Measurements from ENCODE around the gene TSPAN13. TPM values are rescaled to one million over a fixed set of nuclear protein-coding genes. Genes with fewer than 3 reads are reported as not detected.

The TSPAN13 gene
- total RNA-seq, 1 donor from 2014 or later, result 81.1 TPM

DNA sequence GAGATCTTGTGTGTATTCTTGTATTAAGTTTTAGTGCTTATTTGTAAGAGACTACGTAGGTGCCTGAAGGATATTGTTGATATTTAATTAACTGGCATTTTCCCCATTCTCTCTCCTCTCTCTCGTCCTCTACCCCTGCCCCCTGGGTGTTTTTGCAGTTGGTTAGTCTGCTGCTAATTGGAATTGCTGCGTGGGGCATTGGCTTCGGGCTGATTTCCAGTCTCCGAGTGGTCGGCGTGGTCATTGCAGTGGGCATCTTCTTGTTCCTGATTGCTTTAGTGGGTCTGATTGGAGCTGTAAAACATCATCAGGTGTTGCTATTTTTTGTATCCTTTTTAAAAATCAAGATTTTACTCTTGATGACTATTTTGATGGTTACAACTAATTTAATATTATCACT lies 22.5 kb downstream of the TSPAN13 start:
- H3K4me1 Mint-ChIP-seq (ENCODE audit: low read depth, unreplicated experiment), result peaks cover 13% of the 10 kb centered on the region
- H3K27me3 Mint-ChIP-seq (ENCODE audit: unreplicated experiment), result no peaks in the 10 kb centered on the region
- TF ChIP-seq, protein P1, sequence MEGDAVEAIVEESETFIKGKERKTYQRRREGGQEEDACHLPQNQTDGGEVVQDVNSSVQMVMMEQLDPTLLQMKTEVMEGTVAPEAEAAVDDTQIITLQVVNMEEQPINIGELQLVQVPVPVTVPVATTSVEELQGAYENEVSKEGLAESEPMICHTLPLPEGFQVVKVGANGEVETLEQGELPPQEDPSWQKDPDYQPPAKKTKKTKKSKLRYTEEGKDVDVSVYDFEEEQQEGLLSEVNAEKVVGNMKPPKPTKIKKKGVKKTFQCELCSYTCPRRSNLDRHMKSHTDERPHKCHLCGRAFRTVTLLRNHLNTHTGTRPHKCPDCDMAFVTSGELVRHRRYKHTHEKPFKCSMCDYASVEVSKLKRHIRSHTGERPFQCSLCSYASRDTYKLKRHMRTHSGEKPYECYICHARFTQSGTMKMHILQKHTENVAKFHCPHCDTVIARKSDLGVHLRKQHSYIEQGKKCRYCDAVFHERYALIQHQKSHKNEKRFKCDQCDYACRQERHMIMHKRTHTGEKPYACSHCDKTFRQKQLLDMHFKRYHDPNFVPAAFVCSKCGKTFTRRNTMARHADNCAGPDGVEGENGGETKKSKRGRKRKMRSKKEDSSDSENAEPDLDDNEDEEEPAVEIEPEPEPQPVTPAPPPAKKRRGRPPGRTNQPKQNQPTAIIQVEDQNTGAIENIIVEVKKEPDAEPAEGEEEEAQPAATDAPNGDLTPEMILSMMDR (IDR thresholded peaks at IDR 0.05; ENCODE audit: partially characterized antibody, unreplicated experiment), result no peak
- no peak overlapping the region for H3K27ac Mint-ChIP-seq (ENCODE audit: unreplicated experiment)
- DNase-seq, result peak; percentile 54
- peak overlapping the region; percentile 18 for H3K4me3 Mint-ChIP-seq (ENCODE audit: unreplicated experiment)
- no peaks in the 10 kb centered on the region for H3K9me3 Mint-ChIP-seq (ENCODE audit: unreplicated experiment)
- no peaks in the 10 kb centered on the region for H3K36me3 Mint-ChIP-seq (ENCODE audit: unreplicated experiment)

DNA sequence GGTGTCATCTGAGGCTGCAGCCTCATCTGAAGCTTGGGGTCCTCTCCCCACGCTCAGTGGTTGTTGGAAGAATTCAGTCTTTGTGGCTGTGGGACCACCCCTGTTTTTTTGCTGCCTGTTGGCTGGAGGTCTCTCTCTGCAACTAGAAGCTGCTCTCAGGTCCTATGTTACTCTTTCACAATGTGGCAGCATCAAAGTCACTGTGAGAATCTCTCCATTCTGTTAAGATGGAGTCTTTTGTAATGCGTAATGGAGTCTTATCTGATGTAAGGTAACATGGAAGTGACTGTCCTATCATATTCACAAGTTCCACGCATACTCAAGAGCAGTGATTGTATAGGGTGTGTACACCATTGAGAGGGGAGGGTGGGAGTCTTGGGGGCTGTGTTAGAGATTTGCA lies 24.9 kb downstream of the TSPAN13 start:
- Mint-ChIP-seq H3K4me3 (ENCODE audit: unreplicated experiment) (no peak overlapping the region), H3K36me3 (ENCODE audit: unreplicated experiment) (no peaks in the 10 kb centered on the region), H3K27ac (ENCODE audit: unreplicated experiment) (no peak overlapping the region), H3K27me3 (ENCODE audit: unreplicated experiment) (no peaks in the 10 kb centered on the region), H3K4me1 (ENCODE audit: low read depth, unreplicated experiment) (peaks cover 10% of the 10 kb centered on the region), H3K9me3 (ENCODE audit: unreplicated experiment) (no peaks in the 10 kb centered on the region)
- DNase-seq, result no peak
- TF ChIP-seq, protein P1 (IDR thresholded peaks at IDR 0.05; ENCODE audit: partially characterized antibody, unreplicated experiment), result no peak

DNA sequence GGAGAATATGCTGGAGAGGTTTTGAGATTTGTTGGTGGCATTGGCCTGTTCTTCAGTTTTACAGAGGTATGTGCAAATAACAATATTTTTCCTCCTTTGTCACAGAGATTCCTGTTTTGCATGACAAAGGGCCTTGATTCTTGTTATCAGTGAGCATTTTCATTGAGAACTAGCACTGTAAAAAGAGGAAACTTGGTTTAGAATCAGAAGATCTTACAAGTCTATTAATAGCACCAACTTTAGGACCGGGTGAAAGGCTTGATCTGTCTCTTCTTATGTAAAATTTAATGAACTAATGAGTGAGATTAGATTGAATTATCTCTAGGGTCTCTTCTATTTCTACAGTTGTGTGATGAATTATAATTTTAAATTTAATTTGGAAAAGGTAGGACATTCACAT lies 25.5 kb downstream of the TSPAN13 start:
- no peaks in the 10 kb centered on the region for H3K9me3 Mint-ChIP-seq (ENCODE audit: unreplicated experiment)
- H3K4me1 Mint-ChIP-seq (ENCODE audit: low read depth, unreplicated experiment), result peaks cover 10% of the 10 kb centered on the region
- TF ChIP-seq, protein P1 (IDR thresholded peaks at IDR 0.05; ENCODE audit: partially characterized antibody, unreplicated experiment), result no peak
- no peaks in the 10 kb centered on the region for H3K27me3 Mint-ChIP-seq (ENCODE audit: unreplicated experiment)
- DNase-seq, result no peak
- H3K27ac Mint-ChIP-seq (ENCODE audit: unreplicated experiment), result no peak overlapping the region
- no peak overlapping the region for H3K4me3 Mint-ChIP-seq (ENCODE audit: unreplicated experiment)
- no peaks in the 10 kb centered on the region for H3K36me3 Mint-ChIP-seq (ENCODE audit: unreplicated experiment)

DNA sequence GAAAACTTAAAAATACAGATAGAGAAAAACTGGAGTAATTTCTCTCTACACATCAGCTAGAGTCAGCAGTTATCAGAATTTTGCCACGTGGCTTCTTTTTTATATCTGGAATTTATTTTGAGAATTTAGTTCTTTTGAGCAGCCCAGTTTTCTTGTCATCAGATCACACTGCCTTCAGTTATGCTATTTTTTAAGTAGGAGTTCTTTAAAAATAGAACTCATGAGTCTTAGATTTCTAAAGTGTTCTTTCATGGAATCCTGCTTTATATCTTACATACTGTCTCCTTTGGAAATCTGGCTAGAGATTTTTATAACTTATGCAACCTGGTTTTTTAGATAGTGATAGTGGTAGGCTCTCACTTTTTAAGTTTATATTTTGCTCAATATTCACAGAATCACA lies 27.0 kb downstream of the TSPAN13 start:
- Mint-ChIP-seq H3K36me3 (ENCODE audit: unreplicated experiment) (no peaks in the 10 kb centered on the region), H3K4me1 (ENCODE audit: low read depth, unreplicated experiment) (peaks cover 14% of the 10 kb centered on the region), H3K27me3 (ENCODE audit: unreplicated experiment) (no peaks in the 10 kb centered on the region), H3K27ac (ENCODE audit: unreplicated experiment) (no peak overlapping the region), H3K9me3 (ENCODE audit: unreplicated experiment) (no peaks in the 10 kb centered on the region), H3K4me3 (ENCODE audit: unreplicated experiment) (no peak overlapping the region)
- TF ChIP-seq, protein P1 (IDR thresholded peaks at IDR 0.05; ENCODE audit: partially characterized antibody, unreplicated experiment), result no peak
- no peak for DNase-seq

DNA sequence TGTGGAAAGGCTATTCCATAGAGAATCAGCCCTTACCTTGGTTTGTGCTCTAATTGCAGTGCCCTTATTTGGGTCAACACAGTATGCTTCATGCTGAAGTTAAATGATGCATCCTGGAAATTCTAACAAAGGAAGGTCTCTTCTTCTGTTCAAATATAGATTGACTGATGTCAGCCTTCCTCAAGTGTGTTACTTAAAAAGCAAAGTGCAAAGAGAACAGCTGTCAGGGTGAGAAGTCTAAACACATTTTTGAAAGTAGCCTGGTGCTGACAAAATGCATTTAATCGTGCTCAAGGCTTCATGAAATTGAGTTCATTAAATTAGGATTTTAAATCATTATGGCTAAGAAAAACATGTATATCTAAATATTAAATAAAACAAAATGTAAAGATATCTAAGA lies 31.8 kb downstream of the TSPAN13 start:
- no peaks in the 10 kb centered on the region for H3K36me3 Mint-ChIP-seq (ENCODE audit: unreplicated experiment)
- no peak for DNase-seq
- H3K4me1 Mint-ChIP-seq (ENCODE audit: low read depth, unreplicated experiment), result peaks cover 14% of the 10 kb centered on the region
- H3K4me3 Mint-ChIP-seq (ENCODE audit: unreplicated experiment), result peak overlapping the region; percentile 19
- peak overlapping the region; percentile 50 for H3K27ac Mint-ChIP-seq (ENCODE audit: unreplicated experiment)
- H3K27me3 Mint-ChIP-seq (ENCODE audit: unreplicated experiment), result no peaks in the 10 kb centered on the region
- H3K9me3 Mint-ChIP-seq (ENCODE audit: unreplicated experiment), result no peaks in the 10 kb centered on the region
- TF ChIP-seq, protein P1 (IDR thresholded peaks at IDR 0.05; ENCODE audit: partially characterized antibody, unreplicated experiment), result no peak
